ENCODE measurements around the gene LRIG1.

Gene LRIG1

GRCh38 chr3:66531256-66531655 lies 30.4 kb upstream of the LRIG1 start:
- Histone ChIP-seq H3K9me3 (ENCODE audit: control insufficient read depth, insufficient read depth, low read depth, low read length) (no peaks in the 10 kb centered on the region), H3K36me3 (ENCODE audit: control insufficient read depth in 2 of 2, insufficient read depth in 1 of 2, low read length in 2 of 2) (no peaks in the 10 kb centered on the region), H3K4me3 (ENCODE audit: low read depth, low read length) (no peak overlapping the region), H3K4me1 (ENCODE audit: control insufficient read depth, insufficient read depth, low read length) (no peaks in the 10 kb centered on the region), H3K27ac (ENCODE audit: extremely low read depth, low read depth, low read length) (no peak overlapping the region)
- ChIA-PET CTCF (no interaction called here), POLR2A (no interaction called here)
- TF ChIP-seq, protein P1, sequence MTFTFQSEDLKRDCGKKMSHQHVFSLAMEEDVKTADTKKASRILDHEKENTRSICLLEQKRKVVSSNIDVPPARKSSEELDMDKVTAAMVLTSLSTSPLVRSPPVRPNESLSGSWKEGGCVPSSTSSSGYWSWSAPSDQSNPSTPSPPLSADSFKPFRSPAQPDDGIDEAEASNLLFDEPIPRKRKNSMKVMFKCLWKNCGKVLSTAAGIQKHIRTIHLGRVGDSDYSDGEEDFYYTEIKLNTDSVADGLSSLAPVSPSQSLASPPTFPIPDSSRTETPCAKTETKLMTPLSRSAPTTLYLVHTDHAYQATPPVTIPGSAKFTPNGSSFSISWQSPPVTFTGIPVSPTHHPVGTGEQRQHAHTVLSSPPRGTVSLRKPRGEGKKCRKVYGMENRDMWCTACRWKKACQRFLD (tag by site-specific recombination; IDR thresholded peaks at IDR 0.05): no peak
- TF ChIP-seq ZNF843 (tag by site-specific recombination; IDR thresholded peaks at IDR 0.05) (no peak), ZNF518A (tag by site-specific recombination; conservative IDR thresholded peaks at IDR 0.05; ENCODE audit: low read depth) (no peak), ZFP69B (tag by site-specific recombination; IDR thresholded peaks at IDR 0.05) (no peak), KLF1 (tag by site-specific recombination; IDR thresholded peaks at IDR 0.05) (no peak), GLI4 (tag by site-specific recombination; IDR thresholded peaks at IDR 0.05) (no peak), ZNF211 (tag by site-specific recombination; IDR thresholded peaks at IDR 0.05; ENCODE audit: low read depth) (no peak), ZNF24 (tag by site-specific recombination; IDR thresholded peaks at IDR 0.05) (no peak), ZNF146 (tag by site-specific recombination; IDR thresholded peaks at IDR 0.05) (no peak)

DNA sequence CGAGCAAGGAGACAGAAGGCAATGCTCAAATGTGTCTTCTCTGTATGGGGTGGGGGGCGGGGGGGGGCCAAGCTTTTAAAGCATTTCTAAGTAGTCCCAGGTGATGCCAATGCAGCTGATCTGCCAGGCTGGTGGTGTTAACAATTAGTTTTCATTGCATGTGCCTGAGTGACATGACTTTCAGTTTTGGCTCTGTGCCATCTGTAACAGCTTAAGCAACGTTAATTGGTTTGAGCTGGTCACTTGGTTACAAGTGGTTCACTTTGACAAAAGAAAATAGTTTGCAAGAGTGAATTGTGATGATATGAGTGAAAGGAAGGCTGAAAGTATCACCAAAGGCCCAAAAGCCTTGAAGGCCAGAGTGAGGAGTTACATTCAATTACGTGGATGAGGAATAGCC lies 26.4 kb upstream of the LRIG1 start:
- ChIA-PET POLR2A (no interaction called here), CTCF (interaction anchor here (1.3 kb wide), 1 partner anchor 119 kb away, joined by 3 read pairs; no protein-coding TSS in a partner anchor)
- TF ChIP-seq ZFP3 (tag by site-specific recombination; IDR thresholded peaks at IDR 0.05; ENCODE audit: low read depth): no peak
- no peak for TF ChIP-seq ZNF138 (tag by site-specific recombination; IDR thresholded peaks at IDR 0.05; ENCODE audit: borderline replicate concordance)
- no peak for TF ChIP-seq ZNF18 (tag by site-specific recombination; IDR thresholded peaks at IDR 0.05)
- TF ChIP-seq, protein P2, sequence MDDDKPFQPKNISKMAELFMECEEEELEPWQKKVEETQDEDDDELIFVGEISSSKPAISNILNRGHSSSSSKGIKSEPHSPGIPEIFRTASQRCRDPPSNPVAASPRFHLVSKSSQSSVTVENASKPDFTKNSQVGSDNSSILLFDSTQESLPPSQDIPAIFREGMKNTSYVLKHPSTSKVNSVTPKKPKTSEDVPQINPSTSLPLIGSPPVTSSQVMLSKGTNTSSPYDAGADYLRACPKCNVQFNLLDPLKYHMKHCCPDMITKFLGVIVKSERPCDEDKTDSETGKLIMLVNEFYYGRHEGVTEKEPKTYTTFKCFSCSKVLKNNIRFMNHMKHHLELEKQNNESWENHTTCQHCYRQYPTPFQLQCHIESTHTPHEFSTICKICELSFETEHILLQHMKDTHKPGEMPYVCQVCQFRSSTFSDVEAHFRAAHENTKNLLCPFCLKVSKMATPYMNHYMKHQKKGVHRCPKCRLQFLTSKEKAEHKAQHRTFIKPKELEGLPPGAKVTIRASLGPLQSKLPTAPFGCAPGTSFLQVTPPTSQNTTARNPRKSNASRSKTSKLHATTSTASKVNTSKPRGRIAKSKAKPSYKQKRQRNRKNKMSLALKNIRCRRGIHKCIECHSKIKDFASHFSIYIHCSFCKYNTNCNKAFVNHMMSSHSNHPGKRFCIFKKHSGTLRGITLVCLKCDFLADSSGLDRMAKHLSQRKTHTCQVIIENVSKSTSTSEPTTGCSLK (tag by site-specific recombination; IDR thresholded peaks at IDR 0.05): no peak
- TF ChIP-seq KLF7 (tag by site-specific recombination; IDR thresholded peaks at IDR 0.05; ENCODE audit: borderline replicate concordance): no peak
- no peak for TF ChIP-seq KLF1 (tag by site-specific recombination; IDR thresholded peaks at IDR 0.05)
- TF ChIP-seq ZNF623 (tag by site-specific recombination; IDR thresholded peaks at IDR 0.05): no peak
- TF ChIP-seq ZNF658 (tag by site-specific recombination; IDR thresholded peaks at IDR 0.05): no peak
- no peak for TF ChIP-seq ZNF521 (tag by site-specific recombination; IDR thresholded peaks at IDR 0.05)
- no peak for TF ChIP-seq ZFHX2 (tag by site-specific recombination; conservative IDR thresholded peaks at IDR 0.05)
- no peak for TF ChIP-seq ZNF132 (tag by site-specific recombination; IDR thresholded peaks at IDR 0.05; ENCODE audit: borderline replicate concordance)
- no peak for TF ChIP-seq ZNF292 (tag by site-specific recombination; IDR thresholded peaks at IDR 0.05; ENCODE audit: borderline replicate concordance, low read depth)
- TF ChIP-seq GLI4 (tag by site-specific recombination; IDR thresholded peaks at IDR 0.05): no peak
- no peak for TF ChIP-seq ZNF76 (tag by site-specific recombination; IDR thresholded peaks at IDR 0.05; ENCODE audit: borderline replicate concordance, low read depth)
- TF ChIP-seq ZNF701 (tag by site-specific recombination; IDR thresholded peaks at IDR 0.05): no peak
- no peak for TF ChIP-seq KLF16 (tag by site-specific recombination; IDR thresholded peaks at IDR 0.05)
- TF ChIP-seq, protein P3, sequence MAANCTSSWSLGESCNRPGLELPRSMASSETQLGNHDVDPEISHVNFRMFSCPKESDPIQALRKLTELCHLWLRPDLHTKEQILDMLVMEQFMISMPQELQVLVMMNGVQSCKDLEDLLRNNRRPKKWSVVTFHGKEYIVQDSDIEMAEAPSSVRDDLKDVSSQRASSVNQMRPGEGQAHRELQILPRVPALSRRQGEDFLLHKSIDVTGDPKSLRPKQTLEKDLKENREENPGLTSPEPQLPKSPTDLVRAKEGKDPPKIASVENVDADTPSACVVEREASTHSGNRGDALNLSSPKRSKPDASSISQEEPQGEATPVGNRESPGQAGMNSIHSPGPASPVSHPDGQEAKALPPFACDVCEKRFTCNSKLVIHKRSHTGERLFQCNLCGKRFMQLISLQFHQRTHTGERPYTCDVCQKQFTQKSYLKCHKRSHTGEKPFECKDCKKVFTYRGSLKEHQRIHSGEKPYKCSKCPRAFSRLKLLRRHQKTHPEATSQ (tag by site-specific recombination; IDR thresholded peaks at IDR 0.05): no peak
- TF ChIP-seq ZNF416 (tag by site-specific recombination; IDR thresholded peaks at IDR 0.05): no peak

More for the DNA sequence above, 26.4 kb upstream of the LRIG1 start:
- no peaks in the 10 kb centered on the region for H3K9me3 ChIP-seq (ENCODE audit: control insufficient read depth, insufficient read depth, low read depth, low read length)
- no peak overlapping the region for H3K27ac ChIP-seq (ENCODE audit: extremely low read depth, low read depth, low read length)
- no peaks in the 10 kb centered on the region for H3K36me3 ChIP-seq (ENCODE audit: control insufficient read depth in 2 of 2, insufficient read depth in 1 of 2, low read length in 2 of 2)
- H3K4me1 ChIP-seq (ENCODE audit: control insufficient read depth, insufficient read depth, low read length): no peaks in the 10 kb centered on the region
- no peak overlapping the region for H3K4me3 ChIP-seq (ENCODE audit: low read depth, low read length)
